Measurements from ENCODE around the gene PDZK1IP1.

Gene PDZK1IP1

DNA sequence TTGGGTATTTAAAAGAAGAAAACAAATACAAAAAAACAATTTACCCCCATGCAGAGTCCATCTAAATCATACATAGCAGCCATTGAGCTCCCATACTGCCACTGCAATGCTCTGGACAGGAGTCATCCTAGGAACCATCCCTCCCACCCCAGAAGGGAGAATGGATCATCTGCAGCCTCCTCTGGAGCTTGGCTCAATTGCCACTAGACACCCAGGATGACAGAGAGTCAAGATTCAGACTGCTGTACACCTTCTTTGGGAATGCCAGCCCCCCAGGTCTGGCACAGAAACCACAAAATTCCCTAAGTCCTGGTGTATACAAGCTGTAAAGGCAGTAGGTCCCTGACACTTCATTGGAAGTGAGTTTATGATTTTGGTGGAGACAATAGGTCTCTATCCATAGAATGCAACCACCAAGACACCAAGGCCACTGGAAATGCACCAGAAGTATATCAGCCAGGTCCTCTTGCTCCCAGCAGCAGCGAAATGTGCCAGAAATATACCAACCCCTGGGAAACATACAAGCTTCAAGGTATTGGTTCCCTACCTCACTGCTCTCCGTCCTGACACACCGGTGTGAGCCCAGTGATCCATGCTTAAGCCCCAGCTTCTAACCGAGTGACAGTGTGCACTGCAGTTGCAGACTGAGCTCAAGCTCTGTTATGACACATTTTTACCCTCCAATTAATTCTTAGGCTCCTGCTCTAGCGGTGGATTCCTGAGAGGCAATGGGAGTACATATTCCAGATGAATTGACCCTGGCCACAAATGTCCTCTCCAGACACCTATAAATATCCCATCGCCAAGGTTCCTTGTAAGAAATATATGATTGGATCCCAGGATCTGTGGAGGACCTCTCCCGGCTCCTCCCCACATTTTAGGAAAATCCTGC is 37.8 kb upstream of the PDZK1IP1 start:
- no peak overlapping the region for H3K4me3 ChIP-seq (replicated peaks in 1 of 2; ENCODE audit: low read depth in 2 of 2, low read length in 2 of 2)
- TF ChIP-seq, protein P1, sequence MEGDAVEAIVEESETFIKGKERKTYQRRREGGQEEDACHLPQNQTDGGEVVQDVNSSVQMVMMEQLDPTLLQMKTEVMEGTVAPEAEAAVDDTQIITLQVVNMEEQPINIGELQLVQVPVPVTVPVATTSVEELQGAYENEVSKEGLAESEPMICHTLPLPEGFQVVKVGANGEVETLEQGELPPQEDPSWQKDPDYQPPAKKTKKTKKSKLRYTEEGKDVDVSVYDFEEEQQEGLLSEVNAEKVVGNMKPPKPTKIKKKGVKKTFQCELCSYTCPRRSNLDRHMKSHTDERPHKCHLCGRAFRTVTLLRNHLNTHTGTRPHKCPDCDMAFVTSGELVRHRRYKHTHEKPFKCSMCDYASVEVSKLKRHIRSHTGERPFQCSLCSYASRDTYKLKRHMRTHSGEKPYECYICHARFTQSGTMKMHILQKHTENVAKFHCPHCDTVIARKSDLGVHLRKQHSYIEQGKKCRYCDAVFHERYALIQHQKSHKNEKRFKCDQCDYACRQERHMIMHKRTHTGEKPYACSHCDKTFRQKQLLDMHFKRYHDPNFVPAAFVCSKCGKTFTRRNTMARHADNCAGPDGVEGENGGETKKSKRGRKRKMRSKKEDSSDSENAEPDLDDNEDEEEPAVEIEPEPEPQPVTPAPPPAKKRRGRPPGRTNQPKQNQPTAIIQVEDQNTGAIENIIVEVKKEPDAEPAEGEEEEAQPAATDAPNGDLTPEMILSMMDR (IDR thresholded peaks at IDR 0.05; ENCODE audit: low read depth, low read length) = no peak
- DNase-seq (ENCODE audit: low read depth in 2 of 2) = no peak

DNA sequence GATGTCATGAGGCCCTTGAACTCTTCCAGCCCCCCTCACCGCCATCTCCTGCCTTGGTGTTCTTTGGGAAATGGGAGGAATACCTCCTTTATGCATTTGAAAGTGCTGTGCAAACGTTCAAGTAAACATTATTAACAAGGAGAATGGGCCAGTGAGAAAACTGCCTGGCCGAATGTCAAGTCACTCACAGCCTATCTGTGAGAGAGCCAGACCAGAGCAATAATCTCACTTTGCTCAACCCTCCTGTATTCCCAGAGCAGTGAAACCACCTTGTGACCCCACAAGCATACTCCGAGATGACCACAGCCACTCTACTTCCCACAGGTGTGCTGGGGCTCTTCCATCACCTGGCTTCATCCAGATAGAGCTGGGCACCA is 37.0 kb upstream of the PDZK1IP1 start:
- TF ChIP-seq, protein P1 (IDR thresholded peaks at IDR 0.05; ENCODE audit: low read depth, low read length) = no peak
- H3K4me3 ChIP-seq (replicated peaks in 1 of 2; ENCODE audit: low read depth in 2 of 2, low read length in 2 of 2) = no peak overlapping the region
- no peak for DNase-seq (ENCODE audit: low read depth in 2 of 2)

DNA sequence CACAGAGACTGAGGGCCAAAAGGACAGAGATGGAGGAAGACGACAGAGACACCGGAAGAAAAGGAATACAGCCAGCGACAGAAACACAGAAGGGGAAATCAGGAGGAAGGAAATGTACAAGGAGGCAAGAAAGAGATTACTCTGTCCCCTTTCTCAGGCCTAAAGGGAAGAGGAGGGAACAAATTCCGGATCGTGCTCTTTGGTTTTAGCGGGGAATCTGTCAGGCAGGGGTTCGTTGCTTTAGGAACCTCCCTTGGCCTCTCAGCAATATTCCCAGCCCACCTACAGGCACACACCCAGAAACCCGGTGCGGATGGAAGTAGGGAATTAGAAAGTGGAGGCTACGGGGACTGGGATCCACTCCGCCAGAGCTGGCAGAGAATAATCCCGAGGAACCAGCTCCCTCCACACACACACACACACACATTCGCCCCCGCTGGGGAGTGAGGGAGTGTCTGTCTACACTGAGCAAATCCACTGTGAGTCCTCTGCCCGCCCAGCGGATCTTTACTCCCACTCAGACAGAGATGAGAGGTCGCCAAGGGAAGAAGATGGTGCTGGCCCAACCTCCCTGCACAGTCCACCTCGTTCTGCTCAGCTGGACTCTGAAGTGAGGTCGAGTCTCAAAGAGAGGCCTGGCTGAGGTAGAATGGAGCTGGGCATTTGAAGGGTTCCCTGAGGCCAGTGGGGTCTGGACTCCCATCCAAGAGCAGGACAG is 36.4 kb upstream of the PDZK1IP1 start:
- DNase-seq (ENCODE audit: low read depth in 2 of 2) = no peak
- H3K4me3 ChIP-seq (replicated peaks in 1 of 2; ENCODE audit: low read depth in 2 of 2, low read length in 2 of 2) = no peak overlapping the region
- TF ChIP-seq, protein P1 (IDR thresholded peaks at IDR 0.05; ENCODE audit: low read depth, low read length) = no peak

DNA sequence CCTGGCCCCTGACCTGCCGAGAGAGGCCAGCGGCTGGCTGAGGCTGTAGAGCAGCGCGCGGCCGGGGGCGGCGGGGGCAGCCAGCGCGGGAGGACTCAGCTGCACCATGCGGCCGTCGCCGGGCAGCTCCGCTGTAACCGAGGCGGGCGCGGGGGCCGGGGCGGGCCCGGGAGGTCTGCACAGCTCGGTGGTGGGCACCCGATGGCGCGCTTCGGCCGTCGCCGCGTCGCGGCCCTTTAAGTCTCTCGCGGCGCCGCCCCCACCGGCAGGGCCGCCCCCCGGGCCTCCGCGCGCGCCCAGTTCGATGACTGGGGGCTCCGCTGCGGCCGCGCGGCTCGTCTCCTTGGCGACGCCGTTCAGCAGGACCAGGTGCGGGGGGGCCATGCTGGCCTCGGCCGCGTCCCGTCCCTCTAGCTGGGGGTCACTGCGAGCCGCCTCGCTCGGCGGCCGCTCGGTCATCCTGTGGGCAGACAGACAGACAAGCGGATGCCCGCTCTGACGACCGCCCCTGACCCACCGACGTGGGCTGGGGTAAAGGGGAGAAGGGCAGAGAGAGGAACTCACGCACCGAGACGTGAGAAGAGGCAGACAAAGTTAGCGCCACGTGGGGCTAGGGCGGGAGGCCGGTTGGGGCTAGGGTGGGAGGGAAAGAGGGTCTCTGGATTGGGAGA is 35.7 kb upstream of the PDZK1IP1 start:
- TF ChIP-seq, protein P1 (IDR thresholded peaks at IDR 0.05; ENCODE audit: low read depth, low read length) = no peak
- peak overlapping the region in 1 of 2 donors; percentile 21 for H3K4me3 ChIP-seq (replicated peaks in 1 of 2; ENCODE audit: low read depth in 2 of 2, low read length in 2 of 2)
- DNase-seq (ENCODE audit: low read depth in 2 of 2) = no peak

DNA sequence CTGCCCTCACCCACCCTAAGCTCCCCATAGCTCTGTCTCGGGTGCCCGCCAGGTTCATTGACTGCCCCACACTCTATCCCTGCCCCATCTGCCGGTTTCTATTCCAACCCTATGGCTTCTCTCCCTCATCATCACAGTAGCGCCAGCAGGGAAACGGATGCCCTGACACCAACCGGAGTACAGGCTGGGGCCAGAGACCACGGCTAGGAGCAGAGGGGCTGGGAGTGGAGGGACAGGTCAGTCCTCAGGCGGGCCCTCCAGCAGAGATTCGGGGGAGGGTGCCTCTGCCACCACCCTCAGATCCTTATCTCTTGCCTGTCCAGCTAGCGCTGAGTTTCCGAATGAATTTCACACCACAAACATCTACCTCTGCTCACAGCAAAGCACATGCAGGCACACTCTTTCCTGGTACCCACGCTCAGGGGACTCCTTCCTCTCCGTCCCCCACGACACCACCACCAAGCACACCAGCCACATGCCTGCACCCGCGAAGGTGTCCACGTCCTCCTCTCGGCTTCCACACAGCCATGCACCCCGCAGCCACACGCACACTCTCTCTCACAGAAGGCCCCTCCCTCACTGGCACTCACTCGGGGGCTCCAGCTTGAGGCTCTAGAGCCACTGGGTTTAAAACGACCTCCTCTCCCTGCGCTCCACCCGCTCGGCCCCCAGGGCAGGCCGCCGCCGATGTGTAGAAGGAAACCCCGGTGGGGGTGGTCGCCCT is 35.0 kb upstream of the PDZK1IP1 start:
- TF ChIP-seq, protein P1 (IDR thresholded peaks at IDR 0.05; ENCODE audit: low read depth, low read length) = no peak
- H3K4me3 ChIP-seq (replicated peaks in 1 of 2; ENCODE audit: low read depth in 2 of 2, low read length in 2 of 2) = no peak overlapping the region

More for the DNA sequence above, 35.0 kb upstream of the PDZK1IP1 start:
- no peak for DNase-seq (ENCODE audit: low read depth in 2 of 2)
